GM18909 (cell line): ENCODE data around the gene AGAP6.
A peak's percentile ranks its signal among the peaks of the same experiment; 100 is the strongest.
"Not testable (repeated sequence)": the region's sequence is repeated elsewhere in the genome, so short reads cannot be mapped to it uniquely, and the experiment has no call there.

Source experiments
- ATAC-seq: cut with Tn5 transposase; IDR thresholded peaks from one replicate; pipeline ENCODE4 v1.9.1; 2021; ENCODE audit warnings: mild to moderate bottlenecking; ENCODE audit not compliant: unreplicated experiment, poor library complexity

AGAP6 gene

DNA sequence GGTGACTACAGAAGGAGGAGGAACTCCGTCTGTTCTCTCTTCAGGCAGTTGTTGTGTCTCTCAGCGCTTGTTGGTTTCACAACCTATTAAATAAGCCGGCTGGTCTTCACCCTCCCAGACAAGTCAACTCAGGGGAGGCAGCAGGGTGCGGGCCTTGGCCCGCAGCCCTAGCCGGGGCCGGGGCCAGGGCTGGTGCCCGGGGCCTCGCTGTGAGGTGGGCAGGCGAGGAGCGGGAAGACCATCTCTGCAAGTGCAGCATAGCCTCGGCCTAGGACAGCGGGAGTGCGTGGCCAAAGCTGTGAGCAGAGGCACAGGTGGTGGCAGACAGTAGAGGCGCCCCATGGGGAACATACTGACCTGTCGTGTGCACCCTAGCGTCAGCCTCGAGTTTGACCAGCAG, at the start of gene AGAP6:
TSS of gene AGAP6 (plus strand) at position 31 of the 400 bp plus-strand sequence. CDS start at position 341, 310 bp downstream.
- ATAC-seq = not testable (repeated sequence)

DNA sequence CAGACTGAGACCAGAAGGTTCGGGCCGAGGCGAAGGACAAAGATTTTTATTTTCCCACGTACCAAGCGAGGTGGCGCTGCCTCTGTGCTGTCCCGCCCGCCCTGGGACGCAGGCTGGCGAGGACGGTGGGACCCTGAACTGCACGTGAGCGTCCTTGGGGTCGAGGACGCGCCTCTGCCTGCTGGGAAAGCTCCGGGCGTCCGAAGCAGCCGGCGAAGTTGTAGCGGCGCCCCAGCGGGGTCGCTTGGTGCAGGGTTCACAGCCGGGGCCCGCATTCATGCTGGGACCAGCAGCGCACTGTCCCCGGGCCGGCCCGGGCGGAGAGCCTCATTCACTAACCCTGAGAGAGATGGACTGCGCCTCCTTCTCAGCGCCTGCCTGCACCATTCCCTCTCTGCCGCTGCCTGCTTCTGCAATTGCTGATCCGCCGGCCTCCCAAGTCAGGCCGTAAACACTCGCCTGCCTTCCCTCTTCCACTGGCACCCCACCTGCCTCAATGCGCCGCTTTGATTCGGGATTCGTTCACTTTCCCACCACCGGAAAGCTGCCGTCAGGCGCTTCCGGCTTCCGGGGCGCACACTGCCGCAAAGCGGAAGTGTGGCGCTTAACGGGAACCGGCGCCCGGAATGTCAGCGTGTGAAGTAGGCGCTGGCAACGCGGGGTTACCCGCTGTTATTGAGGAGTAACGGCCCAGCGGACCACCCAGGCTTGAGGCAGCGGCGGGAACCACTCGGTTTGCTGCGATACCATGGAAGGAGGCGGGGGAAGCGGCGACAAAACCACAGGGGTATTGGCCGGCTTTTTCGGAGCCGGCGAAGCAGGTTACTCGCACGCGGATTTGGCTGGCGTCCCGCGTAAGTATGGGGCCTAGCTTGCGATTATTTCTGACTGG, 46.5 kb upstream of the AGAP6 start, which contains the start of the genes PARG and TIMM23B:
TSS of gene PARG (minus strand) at position 581 of the 892 bp plus-strand sequence. CDS start at position 279, 302 bp downstream.
TSS of gene TIMM23B (plus strand) at position 607 of the 892 bp plus-strand sequence. CDS start at position 749, 142 bp downstream.
- ATAC-seq = peak; percentile 76

DNA sequence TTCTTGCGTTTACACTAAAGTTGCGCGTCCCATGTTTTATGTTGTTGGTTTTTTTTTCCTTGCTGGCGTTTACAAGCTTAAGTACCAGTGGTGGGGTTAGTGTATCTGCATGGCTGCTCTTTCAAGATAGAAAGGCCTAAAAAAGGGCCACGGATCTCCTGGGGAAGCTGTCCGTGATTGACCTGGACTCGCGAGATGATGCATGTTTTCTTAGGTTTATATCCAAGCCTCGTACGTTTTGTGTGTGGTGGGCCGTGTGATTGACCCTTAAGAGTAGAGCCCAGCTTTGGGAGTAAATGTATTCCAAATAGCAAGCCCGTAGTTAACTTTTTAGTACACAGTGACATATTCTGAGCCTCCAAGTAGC, 45.9 kb upstream of the AGAP6 start:
- peak; percentile 16 for ATAC-seq

DNA sequence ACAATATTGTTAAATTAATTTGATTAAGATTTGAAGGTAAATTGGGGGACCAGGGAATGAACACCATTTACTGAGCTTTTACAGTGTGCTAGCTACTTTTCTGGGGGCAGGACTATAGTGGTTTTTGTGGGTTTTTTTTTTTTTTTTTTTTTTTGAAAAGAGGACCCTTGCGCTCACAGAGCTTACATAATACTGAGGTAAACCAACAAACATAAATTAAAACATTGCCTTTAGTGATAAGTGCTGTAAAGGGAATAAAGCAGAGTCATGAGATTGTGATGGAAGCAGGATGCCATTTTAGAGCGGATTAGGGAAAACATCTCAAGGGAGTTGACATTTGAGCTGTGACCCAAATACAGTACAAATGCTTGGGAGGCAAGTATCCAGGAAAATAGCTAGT, 44.6 kb upstream of the AGAP6 start:
- not testable (repeated sequence) for ATAC-seq

DNA sequence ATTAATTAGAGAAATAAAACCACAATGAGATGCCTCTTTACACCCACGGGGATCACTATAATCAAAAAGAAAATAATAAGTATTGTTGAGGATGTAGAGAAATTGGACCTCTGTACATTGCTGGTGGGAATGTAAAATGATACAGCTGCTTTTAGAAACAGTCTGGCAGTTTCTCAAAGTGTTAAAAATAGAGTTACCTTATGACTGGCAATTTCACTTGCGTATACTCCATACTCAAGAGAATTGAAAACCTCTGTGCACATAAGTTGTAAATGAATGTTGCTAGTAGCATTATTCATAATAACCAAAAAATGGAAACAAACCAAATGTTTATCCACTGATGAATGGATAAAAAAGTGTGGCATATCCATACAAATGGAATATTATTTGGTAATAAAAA, 40.1 kb upstream of the AGAP6 start:
- ATAC-seq = not testable (repeated sequence)

DNA sequence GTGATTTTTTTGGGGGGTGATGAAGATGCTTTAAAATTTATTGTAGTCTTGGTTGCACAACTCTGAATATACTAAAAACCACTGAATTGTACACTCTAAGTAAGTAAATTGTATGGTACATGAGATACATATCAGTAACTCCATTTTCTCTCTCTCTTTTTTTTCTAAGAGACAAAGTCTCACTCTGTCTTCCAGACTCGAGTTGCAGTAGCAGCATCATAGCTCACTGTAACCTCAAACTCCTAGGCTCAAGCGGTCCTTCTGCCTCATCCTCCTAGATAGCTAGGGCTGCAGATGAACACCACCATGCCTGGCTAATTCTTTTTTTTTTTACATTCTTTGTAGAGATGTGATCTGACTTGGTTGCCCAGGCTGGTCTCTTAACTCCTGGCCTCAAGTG, 39.5 kb upstream of the AGAP6 start:
- not testable (repeated sequence) for ATAC-seq

- ATAC-seq = not testable (repeated sequence)
Observed at GRCh38 chr10:49952006-49952405, 36.2 kb upstream of the AGAP6 start.

GRCh38 chr10:49953122-49953521, 35.1 kb upstream of the AGAP6 start:
- not testable (repeated sequence) for ATAC-seq

- not testable (repeated sequence) for ATAC-seq
Observed at GRCh38 chr10:49970331-49970857, 17.8 kb upstream of the AGAP6 start.

GRCh38 chr10:49971466-49971865, 16.7 kb upstream of the AGAP6 start:
- ATAC-seq = not testable (repeated sequence)

GRCh38 chr10:49972094-49972493, 16.1 kb upstream of the AGAP6 start:
- not testable (repeated sequence) for ATAC-seq

- not testable (repeated sequence) for ATAC-seq
Observed at GRCh38 chr10:49977756-49978155, 10.4 kb upstream of the AGAP6 start.

DNA sequence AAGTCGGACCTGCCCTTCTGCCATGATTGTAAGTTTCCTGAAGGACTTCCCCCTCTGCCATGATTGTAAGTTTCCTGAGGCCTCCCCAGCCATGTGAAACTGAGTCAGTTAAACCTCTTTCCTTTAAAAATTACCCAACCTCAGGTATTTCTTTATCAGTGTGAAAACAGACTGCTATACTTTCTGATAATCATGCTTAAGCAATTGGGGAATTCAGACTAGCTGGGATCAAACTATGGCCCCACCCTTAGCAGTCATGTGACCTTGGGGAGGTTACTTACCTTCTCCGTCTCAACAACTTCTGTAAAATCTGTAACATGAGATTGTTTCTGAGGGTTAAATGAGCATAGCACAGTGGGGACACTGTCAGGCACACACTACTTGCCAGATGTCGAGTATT, 999 bp upstream of the AGAP6 start:
- ATAC-seq = not testable (repeated sequence)

DNA sequence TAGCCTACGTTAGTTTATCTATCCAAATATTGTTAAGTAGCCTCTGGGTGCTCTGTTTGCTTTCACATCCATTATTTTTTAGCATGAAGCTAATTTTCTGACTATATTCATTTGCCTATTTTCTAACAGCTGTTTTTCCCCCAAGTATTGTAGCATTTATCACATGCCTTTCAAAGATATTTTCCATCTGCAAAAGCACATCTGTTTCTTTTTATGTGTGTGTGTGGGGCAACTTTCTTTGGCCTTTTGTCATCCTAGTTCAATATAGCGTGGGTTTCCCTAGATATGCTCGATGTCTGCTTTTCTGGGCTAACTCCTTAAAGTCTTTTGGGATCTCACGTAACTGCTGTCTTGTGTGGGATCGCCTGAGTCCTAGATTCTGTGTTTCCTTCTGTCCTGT, 7.1 kb downstream of the AGAP6 start:
- not testable (repeated sequence) for ATAC-seq

- not testable (repeated sequence) for ATAC-seq
Observed at GRCh38 chr10:50014024-50014423, 25.8 kb downstream of the AGAP6 start.

- ATAC-seq = not testable (repeated sequence)
Observed at GRCh38 chr10:50015596-50016220, 27.5 kb downstream of the AGAP6 start.

- ATAC-seq = not testable (repeated sequence)
Observed at GRCh38 chr10:50016926-50017325, 28.7 kb downstream of the AGAP6 start.

DNA sequence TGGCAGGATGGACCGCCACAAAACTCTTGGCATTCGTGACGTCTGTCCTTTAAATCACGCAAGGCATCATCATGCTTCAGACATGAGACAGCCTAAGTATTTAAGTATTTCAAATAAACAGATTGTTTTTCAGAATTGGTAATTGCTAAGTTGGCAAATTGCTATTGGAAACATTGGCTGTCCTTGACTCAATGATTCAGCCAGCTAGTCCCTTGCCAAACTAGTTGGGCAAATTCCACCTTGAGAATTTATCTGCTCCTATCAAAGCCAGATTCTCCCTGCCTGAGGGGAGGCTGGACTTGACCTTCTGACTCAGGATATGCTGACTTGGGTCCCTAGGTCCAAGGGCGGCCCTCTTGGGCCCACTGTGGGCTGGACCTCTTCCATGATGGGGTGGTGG, 29.4 kb downstream of the AGAP6 start:
- not testable (repeated sequence) for ATAC-seq

DNA sequence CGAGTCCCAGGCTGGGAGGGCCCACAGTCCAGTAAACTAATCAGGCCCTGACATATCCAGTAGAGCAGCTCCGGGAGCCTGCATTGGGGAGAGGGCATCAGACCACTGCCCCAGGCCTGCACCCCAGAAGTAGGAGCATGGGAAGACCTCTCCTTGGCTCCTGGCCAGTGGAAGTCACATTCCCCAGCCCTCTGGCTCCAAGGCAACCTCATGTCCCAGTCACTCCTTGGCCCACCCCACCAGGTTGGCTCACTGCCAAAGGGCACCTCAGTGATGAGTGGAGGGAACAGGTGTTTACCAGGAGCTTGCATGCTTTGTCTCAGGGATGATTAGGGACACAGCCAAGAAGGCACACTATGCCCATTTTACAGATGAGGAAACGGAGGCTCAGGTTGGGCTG, 31.1 kb downstream of the AGAP6 start:
- ATAC-seq = not testable (repeated sequence)

DNA sequence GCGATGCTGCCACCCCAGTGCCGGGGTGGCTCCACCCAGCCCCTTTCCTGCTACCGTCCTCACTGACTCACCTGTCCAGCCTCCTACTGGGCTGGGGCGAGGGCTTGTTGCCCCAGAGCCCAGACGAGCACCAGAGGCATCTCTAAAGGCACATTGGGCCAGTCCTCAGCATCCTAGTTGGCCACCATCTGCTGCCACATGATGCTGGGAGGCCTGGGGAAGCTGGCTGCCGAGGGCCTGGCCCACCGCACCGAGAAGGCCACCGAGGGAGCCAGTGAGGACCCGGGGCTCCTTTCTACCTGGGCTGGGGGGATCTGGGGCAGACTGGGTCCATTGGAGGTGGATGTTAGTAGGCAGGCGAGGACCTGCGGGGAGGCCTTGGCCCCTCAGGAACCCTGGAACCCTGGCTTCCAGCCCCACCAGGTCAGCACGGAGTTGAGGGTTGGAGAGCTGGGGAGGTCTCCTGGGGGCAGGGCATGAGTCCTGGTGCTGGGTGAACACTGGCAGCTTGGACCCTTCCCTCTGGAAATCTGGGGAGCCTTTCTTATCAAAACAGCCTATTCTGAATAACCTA, 32.3 kb downstream of the AGAP6 start:
- ATAC-seq = not testable (repeated sequence)
